ENCODE measurements around the gene SLC35C1.

SLC35C1 gene

GRCh38 chr11:45804761-45805304 is at the start of gene SLC35C1:
Gene SLC35C1 (plus strand): TSS chr11:45805149. CDS start chr11:45805802, 653 bp downstream.
- DNase-seq, result peak; percentile 94

- DNase-seq, result no peak
Measured at GRCh38 chr11:45755281-45755859, 49.6 kb upstream of the SLC35C1 start.

DNA sequence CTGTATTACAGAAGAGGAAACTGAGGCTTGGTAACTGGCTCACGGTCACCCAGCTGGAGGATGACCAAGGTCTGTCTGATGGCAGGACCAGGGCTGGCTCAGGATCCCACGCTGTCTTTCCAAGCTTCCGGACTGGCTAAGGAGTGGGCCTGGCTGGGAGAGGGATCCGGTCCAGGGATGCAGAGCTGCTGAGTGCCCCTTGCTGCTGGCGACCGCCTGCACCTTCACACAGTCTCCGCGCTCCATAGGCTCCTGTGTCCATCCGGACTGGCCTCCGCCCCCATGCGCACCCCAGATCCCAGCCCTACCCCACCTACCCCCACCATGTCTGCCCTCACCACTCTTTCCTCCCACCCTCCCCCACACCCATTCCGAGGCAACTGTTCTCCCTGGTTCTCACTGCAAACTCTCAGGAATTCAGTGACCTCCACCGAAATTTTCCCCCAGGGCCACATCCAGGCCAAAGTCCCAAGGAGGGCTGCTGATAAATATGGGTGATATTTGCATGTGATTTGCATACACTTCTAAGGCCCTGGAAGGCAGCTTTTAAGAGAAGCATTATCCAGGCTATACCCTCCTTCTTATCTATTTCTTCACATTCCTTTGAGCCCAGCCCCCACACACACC is 48.5 kb upstream of the SLC35C1 start:
- no peak for DNase-seq

DNA sequence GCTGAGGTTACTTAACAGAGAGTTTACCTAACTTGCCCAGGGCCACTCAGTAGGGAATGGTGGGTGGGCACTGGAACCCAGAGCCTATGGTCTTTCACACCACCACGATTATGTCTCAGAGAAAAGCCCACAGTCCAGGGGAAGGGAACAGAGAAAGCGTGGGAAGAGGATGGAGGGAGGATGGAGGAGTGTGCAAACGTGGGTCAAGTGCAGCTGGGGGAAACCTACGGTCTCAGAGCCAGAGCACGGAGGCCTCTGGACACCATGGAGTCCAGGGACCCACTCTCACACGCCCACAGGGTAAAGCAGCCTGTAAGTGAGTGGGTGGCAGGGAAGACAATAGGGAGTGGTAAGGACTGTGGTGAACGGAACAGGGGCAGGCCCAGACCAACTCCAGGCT is 47.3 kb upstream of the SLC35C1 start:
- DNase-seq, result no peak

GRCh38 chr11:45761659-45762058 is 43.3 kb upstream of the SLC35C1 start:
- DNase-seq, result no peak

DNA sequence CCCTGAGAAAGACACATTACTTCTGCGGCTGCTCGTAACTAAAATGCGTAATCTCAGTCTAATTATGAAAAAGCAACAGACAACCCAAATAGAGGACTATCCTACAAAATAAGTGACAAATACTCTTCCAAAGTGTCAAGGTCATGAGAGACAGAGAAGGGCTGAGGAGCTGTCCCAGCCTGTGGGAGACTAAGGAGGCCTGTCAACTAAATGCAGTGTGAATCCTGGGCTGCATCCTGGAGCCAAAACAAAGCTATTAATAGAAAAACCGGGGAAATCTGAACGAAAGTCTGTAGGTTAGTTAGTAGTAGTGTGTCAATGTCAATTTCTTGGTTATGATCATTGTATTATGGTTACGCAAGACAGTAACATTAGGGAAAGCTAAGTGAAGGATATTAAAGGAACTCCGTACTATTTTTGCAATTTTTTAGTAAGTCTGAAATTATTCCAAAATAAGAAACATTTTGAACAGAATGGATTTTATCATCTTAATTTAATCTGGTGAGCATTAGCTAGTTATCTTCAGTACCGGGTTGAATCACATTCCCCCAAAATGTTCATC is 39.8 kb upstream of the SLC35C1 start:
- no peak for DNase-seq

DNA sequence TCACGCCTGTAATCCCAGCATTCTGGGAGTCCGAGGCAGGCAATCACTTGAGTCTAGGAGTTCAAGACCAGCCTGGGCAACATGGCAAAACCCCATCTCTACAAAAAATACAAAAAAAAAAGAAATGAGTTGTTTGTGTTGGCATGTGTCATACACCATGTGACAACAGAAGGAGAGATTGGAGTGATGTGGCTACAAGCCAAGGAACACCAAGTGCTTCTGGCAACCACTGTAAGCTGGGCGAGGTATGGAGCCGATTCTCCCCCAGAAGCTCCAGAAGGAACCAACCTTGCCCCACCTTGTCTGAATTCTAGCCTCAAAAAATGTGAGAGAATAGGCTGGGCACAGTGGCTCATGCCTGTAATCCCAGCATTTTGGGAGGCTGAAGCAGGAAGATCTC is 39.1 kb upstream of the SLC35C1 start:
- no peak for DNase-seq

DNA sequence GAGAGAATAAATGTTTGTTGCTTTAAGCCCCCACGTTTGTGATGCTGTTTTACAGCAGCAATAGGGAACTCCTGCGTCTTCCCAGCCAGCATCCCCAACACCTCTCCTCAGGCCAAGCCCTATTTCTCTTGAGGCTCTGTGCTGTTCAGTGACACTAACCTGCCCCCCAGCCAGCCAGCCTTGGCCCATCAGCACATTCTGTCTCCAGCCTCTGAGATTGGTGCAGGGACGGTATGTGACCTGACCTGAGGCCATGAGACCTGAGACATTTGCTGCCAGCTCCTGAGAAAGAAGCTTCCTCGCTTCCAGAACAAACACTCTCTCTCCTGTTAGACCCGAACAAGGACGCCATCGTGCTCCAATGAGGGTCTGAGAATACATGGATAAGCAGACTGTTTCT is 38.5 kb upstream of the SLC35C1 start:
- no peak for DNase-seq

DNA sequence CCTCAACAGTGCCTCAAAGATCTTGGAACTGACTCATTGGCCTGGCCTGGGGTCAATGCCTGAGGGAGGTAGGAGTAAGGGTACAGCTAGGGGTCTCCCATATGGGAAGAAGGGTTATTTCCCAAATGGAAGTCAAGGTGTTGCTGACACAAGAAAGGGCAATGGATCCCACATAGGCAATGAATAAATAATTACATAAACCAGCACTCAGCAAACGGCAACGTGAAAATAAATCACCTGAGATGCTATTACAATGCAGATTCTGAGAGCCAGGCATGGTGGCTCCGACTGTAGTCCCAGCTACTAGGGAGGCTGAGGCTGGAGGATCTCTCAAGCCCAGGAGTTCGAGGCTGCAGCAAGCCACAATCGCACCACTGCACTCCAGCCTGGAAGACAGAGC is 36.5 kb upstream of the SLC35C1 start:
- no peak for DNase-seq

DNA sequence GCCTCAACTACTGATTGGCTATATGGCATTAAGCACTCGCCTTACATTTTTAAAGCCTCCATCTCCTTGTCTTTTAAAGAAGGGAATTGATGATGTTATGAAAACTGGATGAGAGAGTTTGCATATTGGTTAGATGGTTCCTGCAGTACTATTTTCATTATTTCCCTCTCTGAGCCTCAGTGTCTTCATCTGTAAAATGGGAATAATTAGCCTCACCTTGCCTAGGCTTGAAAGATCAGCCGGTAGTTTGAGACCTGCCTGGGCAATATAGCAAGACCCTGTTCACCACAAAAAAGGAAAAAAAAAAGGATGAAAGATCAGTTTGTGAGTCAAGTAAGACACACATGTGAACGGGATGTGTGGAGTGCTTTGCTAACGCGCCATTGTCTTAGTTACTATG is 35.0 kb upstream of the SLC35C1 start:
- no peak for DNase-seq

DNA sequence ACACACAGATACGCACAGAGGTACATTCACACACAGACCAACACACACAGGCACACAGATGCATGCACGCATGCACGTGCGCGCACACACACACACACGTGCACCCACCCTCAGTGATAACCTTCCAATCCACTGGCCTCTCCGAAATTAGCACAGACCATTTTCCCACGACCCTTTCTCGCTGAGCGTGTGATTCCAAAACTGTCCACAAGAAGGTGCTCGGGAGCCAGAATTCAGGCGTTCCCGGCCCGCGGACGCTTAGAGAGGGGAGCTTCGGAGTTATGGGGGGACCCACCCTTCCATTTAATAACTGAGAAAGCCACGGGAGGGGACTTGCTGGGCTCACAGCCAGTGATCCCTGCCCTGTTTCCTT is 33.8 kb upstream of the SLC35C1 start:
- peak; percentile 56 to 74 for DNase-seq

DNA sequence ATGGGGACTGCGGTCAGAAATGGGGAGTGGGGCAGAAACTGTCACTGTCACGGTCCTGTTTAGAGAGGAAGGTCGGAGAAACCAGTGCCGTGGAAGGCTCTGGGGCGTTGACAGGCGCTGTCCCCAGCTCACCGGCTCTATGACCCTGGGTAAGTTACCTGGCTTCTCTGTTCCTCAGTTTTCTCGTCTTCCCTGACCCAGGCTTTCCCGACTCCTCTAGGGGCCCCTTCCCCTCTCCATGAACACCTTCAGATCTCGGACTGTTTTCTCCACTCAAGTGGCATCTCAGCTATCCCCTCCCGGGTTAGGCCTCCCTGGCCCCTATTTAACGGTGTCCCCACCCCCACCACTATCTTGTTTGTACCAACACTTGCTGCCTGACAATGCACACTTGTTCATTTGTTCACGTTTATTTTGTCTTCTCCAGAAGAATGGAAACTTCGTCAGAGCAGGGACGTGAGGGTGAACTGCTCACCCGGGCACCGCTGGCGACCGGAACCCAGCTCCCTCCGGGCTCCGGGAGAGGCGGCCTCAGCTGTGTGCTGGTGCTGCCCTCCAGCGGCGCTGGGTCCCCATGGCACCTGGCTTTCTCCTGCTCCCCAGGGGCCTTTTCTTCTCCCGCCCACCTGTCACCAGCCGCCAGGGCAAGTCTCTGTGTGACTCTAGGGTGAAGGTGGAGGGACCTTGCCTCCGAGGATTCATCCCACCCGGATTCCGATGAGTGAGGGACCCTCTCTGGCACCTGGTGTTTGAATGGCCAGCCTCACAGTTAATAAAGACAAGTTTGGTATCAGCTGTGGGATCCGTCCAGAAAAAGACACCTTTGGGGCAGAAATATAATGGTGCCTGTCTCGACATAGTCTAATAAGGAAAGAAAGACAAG is 33.1 kb upstream of the SLC35C1 start:
- peak; percentile 74 to 78 for DNase-seq

- DNase-seq, result no peak
Measured at GRCh38 chr11:45772449-45772774, 32.5 kb upstream of the SLC35C1 start.

GRCh38 chr11:45772986-45773785 is 31.8 kb upstream of the SLC35C1 start:
- DNase-seq, result no peak

DNA sequence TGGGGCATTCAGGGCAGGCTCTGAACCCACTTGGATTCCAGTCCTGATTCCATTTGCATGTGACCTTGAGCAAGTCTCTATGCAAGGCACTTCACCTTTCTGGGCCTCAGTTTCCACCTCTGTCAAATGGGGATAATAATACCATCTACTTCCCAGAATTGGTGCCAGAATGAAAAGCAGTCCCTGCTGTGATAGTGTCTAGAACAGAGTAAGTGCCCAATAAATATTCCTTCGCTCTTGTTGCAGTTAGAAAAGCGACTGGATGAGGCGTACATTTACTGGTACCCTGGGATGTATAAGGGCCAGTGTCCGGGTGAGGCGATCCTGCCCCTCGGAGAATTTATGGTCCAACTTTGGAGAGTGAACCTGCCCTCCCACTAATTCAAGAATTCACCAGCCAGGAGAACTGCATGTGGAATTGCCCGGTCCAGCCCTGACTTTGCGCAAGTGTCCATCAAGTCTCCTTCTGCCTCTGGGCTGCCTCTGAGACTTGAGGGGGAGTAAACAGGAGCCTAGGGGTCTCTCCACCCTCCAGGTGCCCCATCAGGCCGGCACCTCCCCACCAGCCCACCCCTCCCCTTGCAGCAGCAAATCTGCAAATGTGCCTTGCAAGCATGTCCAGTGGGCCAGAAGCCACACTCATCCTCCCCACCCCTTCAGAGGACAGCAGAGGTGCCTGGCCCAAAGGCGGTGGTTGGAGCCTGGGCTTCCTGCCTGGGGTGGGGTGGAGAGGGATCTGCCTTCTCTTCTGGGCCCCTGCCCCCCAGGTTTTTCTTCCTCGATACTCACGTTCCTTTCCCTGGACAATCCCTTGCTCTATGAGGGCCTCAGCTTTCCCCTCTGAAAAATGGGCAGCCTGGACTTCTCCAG is 30.9 kb upstream of the SLC35C1 start:
- DNase-seq, result no peak

DNA sequence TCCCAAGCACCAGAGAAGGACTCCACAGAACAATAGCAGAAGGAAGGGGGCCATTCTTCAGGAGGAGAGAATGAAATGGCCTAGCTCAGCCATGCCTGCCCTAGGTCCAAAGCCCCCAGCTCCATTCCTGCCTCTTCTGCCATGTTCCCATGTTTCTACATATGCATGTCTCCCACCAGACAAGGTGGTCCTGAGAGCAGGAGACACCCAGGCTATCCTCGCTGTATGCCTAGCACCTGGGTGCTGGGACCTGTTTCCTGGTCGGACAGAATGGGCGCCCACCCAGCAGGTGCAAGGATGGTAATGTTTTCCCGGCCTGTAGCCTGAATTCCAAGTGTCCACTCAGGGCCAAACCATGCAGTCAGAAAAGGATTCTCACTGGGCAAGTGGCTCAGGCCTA is 30.2 kb upstream of the SLC35C1 start:
- no peak for DNase-seq

DNA sequence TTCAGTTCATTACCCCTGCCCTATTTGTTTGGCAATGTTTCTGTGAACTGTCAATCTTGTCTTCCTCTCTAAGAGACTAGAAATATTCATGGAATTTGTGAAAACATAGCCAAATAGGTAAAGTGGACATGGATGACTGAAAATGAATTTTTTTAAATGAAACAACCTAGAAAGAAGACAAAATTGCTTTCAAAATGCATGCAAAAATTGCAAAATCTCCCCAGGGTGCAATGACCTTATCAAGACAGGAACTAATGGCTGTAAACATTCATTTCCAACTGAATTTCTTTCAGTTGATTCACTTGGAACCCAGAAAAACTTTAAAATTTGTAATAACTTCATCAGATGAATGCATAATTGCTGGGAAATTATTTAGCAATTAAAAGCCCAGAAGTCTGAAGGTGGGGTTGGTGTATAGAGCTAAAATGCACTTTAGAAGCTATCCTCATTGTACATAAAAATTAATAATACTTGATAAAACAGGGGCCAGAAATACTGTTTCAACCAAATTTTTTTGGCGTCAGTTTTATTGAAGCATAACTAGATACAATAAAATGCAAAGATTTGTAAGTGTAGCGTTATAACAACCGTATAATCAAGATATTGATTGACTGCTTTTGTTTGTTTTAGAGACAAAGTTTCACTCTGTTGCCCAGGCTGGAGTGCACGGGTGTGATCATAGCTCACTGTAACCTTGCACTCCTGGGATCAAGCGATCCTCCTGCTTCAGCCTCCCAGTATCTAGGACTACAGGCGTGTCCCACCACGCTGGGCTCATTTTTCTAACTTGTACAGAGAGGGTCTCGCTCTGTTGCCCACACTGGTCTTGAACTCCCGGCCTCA is 27.6 kb upstream of the SLC35C1 start:
- DNase-seq, result no peak

- no peak for DNase-seq
Measured at GRCh38 chr11:45778341-45778740, 26.6 kb upstream of the SLC35C1 start.

GRCh38 chr11:45779602-45780001 is 25.3 kb upstream of the SLC35C1 start:
- no peak for DNase-seq

DNA sequence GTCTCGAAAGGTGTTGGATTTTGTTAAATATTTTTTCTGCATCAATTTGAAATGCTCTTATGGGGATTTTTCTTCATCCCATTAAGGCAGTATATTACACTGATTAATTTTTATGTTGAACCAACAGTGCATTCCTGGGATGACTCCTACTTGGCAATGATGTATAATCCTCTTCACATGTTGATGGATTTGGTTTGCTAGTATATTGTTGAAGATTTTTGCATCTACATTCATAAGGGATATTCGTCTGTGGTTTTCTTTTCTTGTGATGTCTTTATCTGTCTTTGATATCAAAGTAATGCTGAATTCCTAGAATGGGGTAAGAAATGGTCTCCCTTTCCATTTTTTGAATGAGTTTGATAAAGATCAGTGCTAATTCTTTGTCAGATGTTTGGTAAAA is 18.7 kb upstream of the SLC35C1 start:
- DNase-seq, result no peak

DNA sequence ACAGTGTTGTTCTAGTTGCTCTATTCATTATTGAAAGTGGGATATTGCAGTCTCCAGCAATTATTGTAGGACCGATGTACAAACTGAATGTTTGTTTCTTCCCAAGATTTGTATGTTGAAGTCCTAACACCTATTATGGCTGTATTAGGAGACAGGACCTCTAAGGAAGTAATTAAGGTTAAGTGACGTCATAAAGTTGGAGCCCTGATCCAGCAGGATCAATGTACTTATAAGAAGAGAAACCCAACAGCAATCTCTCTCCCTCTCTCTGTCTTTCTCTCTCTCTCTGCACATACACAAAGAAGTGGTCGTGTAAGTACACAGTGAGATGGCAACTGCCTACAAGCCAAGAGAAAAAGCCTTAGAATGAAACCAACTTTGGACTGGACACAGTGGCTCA is 16.1 kb upstream of the SLC35C1 start:
- no peak for DNase-seq

Data from activated CD4-positive, alpha-beta T cell treated with anti-CD3 and anti-CD28 coated beads, Interleukin-2, amount 50 U/mL, for 4 hours (primary cell).